OCI-LY1 (cell line): Measurements from ENCODE around the gene HRK.

Experiments
- H2AFZ ChIP-seq: fragments of 200-600 bp; sonication (generic), shearing (Covaris generic); 2 replicates; pipeline ENCODE4 v1.6.0; 2014; ENCODE audit warnings: antibody characterized with exemption, mild to moderate bottlenecking, low read length
- H3F3A ChIP-seq: fragments of 200-600 bp; sonication (generic), shearing (Covaris generic); 2 replicates; pipeline ENCODE4 v1.6.0; 2014; ENCODE audit warnings: mild to moderate bottlenecking, antibody characterized with exemption, low read length, moderate library complexity; ENCODE audit not compliant: insufficient read depth
- H3K27ac ChIP-seq: fragments of 200-600 bp; sonication (generic); 2 replicates; pipeline ENCODE4 v1.5.1; 2014; ENCODE audit warnings: low read length, mixed run types, mild to moderate bottlenecking, low read depth; ENCODE audit not compliant: poor library complexity, severe bottlenecking
- H3K27me3 ChIP-seq: fragments of 200-600 bp; sonication (generic); 2 replicates; pipeline ENCODE4 v1.6.0; 2014; ENCODE audit warnings: antibody characterized with exemption, mild to moderate bottlenecking, low read length, moderate library complexity; ENCODE audit not compliant: insufficient read depth
- H3K36me3 ChIP-seq: fragments of 200-600 bp; sonication (generic); 2 replicates; pipeline ENCODE4 v1.6.1; 2014; ENCODE audit warnings: mild to moderate bottlenecking, antibody characterized with exemption, low read length, moderate library complexity, mixed read lengths; ENCODE audit not compliant: insufficient read depth
- H3K4me1 ChIP-seq: fragments of 200-600 bp; sonication (generic); 2 replicates; pipeline ENCODE4 v1.5.1; 2014; ENCODE audit warnings: mild to moderate bottlenecking, low read length, moderate library complexity; ENCODE audit not compliant: insufficient read depth, severe bottlenecking
- H3K4me2 ChIP-seq: fragments of 200-600 bp; sonication (generic), shearing (Covaris generic); 2 replicates; pipeline ENCODE4 v1.6.1; 2014; ENCODE audit warnings: low read length
- H3K4me3 ChIP-seq: fragments of 200-600 bp; sonication (generic); 2 replicates; pipeline ENCODE4 v1.5.1; 2014; ENCODE audit warnings: low read length, low read depth, mild to moderate bottlenecking, mixed read lengths; ENCODE audit not compliant: poor library complexity, severe bottlenecking
- H3K79me2 ChIP-seq: fragments of 200-600 bp; shearing (Covaris generic); 2 replicates; pipeline ENCODE4 v1.6.1; 2016; ENCODE audit warnings: mixed run types, low read length, mixed read lengths; ENCODE audit not compliant: insufficient read depth
- H3K9ac ChIP-seq: fragments of 200-600 bp; sonication (generic), shearing (Covaris generic); 2 replicates; pipeline ENCODE4 v1.6.1; 2014; ENCODE audit warnings: mild to moderate bottlenecking, low read length, mixed read lengths
- H3K9me2 ChIP-seq: fragments of 200-600 bp; sonication (generic), shearing (Covaris generic); 2 replicates; pipeline ENCODE4 v1.6.1; 2014; ENCODE audit warnings: low read depth, mild to moderate bottlenecking, low read length, mixed read lengths
- H3K9me3 ChIP-seq: fragments of 200-600 bp; shearing (Covaris generic); 2 replicates; pipeline ENCODE4 v1.6.1; 2014; ENCODE audit warnings: low read length, mixed read lengths
- H4K20me1 ChIP-seq: fragments of 200-600 bp; sonication (generic), shearing (Covaris generic); 2 replicates; pipeline ENCODE4 v1.6.0; 2016; ENCODE audit warnings: mild to moderate bottlenecking, low read length; ENCODE audit not compliant: insufficient read depth
- EZH2 ChIP-seq: fragments of 200-600 bp; sonication (generic), shearing (Covaris generic); IDR thresholded peaks from 2 replicates; pipeline ENCODE4 v1.8.0; 2017; ENCODE audit warnings: borderline replicate concordance, mixed run types, mild to moderate bottlenecking, antibody characterized with exemption, low read length, moderate library complexity, mixed read lengths
- TF ChIP-seq, protein P1 (sequence below): fragments of 200-600 bp; sonication (generic), shearing (Covaris generic); IDR thresholded peaks from 2 replicates; pipeline ENCODE4 v1.5.1; 2017; ENCODE audit warnings: mild to moderate bottlenecking, antibody characterized with exemption, low read length, moderate library complexity, mixed read lengths

Gene HRK

DNA sequence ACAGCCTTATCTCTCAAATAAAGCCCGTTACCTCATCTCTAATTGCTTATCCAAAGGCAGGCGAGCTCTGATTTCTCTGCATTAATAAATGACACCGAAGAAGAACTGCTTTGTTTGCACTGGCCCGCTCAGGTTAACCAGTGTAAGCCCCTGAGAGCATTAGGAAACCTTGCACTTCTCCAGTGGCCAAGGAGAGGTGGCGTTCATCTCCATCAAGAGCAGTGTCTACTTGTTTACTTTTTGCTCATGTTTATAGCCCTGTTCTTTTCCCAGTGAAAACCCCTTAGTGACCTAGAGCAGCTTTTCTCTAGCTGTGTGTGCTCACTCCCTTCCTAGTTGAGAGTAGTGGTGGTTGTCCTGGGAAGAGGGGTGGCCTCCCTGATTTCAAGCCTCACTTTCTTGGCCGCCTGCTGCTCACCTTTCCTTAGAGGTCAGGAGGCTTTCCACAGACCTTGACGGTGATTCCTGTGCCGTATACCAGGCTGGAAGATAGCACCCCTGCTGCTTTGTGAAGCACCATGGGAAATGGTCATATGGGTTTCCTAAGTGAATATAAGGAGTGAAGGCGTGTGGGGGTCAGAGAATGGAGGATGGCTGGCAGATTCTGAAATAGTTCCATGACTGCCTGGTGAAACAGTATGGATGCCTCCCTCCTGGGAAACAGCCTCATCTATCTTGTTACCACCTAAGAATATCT lies 46.2 kb upstream of the HRK start:
- H3F3A ChIP-seq, result no peaks in the 10 kb centered on the region
- no peaks in the 10 kb centered on the region for H3K9me2 ChIP-seq
- no peaks in the 10 kb centered on the region for H3K9me3 ChIP-seq
- no peak overlapping the region for H3K27ac ChIP-seq
- H3K4me3 ChIP-seq, result no peak overlapping the region
- H3K4me1 ChIP-seq, result peaks cover 19% of the 10 kb centered on the region
- H3K36me3 ChIP-seq, result peaks cover 42% of the 10 kb centered on the region
- H3K4me2 ChIP-seq, result no peak overlapping the region
- TF ChIP-seq, protein P1, sequence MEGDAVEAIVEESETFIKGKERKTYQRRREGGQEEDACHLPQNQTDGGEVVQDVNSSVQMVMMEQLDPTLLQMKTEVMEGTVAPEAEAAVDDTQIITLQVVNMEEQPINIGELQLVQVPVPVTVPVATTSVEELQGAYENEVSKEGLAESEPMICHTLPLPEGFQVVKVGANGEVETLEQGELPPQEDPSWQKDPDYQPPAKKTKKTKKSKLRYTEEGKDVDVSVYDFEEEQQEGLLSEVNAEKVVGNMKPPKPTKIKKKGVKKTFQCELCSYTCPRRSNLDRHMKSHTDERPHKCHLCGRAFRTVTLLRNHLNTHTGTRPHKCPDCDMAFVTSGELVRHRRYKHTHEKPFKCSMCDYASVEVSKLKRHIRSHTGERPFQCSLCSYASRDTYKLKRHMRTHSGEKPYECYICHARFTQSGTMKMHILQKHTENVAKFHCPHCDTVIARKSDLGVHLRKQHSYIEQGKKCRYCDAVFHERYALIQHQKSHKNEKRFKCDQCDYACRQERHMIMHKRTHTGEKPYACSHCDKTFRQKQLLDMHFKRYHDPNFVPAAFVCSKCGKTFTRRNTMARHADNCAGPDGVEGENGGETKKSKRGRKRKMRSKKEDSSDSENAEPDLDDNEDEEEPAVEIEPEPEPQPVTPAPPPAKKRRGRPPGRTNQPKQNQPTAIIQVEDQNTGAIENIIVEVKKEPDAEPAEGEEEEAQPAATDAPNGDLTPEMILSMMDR, result no peak
- TF ChIP-seq EZH2, result no peak
- H3K79me2 ChIP-seq, result no peaks in the 10 kb centered on the region
- H4K20me1 ChIP-seq, result no peaks in the 10 kb centered on the region
- no peaks in the 10 kb centered on the region for H3K27me3 ChIP-seq
- no peak overlapping the region for H3K9ac ChIP-seq
- no peak overlapping the region for H2AFZ ChIP-seq

DNA sequence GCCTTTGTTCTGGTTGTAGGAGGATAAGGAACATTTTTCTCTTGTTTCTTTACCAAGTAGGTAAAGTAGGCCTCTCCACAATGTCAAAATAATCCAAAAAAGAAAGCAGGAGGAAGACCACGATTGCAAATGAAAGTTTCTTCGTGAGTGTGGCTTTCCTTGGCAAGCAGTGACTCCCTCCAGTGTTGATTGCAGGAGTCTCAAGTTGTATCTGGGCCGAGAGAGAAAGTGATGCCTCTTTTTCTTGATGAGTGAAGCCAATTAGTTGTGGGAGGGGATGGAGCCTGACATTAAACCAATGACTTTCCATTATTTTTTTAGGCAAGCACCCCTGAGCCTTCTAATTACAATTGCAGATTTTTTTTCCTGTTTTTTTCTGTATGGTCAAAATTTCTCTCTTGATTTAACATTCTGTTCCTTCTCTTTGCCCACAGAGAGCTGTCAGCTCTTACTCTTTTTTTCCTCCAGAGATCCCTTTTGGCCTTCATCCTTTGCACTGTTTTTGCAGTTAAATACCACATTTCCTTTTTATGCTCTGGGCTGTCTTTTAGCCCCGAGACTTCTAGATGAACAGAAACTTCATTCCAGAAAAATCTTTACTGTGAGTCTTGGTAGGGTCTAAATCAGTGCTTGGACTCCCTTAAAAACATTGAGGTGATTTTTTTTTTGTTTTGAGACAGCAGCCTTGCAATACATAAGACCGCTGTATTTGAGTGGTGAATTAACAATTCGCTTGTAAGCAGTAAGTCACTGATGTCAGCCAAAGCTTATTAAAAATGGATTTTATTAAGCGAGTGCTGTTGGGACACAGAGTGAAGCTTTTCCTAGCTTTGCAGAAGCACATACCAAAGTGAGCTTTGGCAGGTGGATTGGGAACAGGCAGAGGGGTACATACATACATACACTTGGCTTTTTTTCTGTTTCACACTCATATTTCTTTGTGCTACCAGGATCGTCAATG lies 45.3 kb upstream of the HRK start:
- Histone ChIP-seq H3K79me2 (no peaks in the 10 kb centered on the region), H3K4me2 (no peak overlapping the region), H3K27me3 (no peaks in the 10 kb centered on the region), H3K36me3 (peaks cover 33% of the 10 kb centered on the region), H3K27ac (no peak overlapping the region), H3K4me3 (no peak overlapping the region), H3K9me2 (no peaks in the 10 kb centered on the region), H3K4me1 (peaks cover 21% of the 10 kb centered on the region), H3K9me3 (no peaks in the 10 kb centered on the region), H2AFZ (no peak overlapping the region), H3F3A (no peaks in the 10 kb centered on the region), H3K9ac (no peak overlapping the region), H4K20me1 (no peaks in the 10 kb centered on the region)
- TF ChIP-seq, protein P1, result no peak
- no peak for TF ChIP-seq EZH2

DNA sequence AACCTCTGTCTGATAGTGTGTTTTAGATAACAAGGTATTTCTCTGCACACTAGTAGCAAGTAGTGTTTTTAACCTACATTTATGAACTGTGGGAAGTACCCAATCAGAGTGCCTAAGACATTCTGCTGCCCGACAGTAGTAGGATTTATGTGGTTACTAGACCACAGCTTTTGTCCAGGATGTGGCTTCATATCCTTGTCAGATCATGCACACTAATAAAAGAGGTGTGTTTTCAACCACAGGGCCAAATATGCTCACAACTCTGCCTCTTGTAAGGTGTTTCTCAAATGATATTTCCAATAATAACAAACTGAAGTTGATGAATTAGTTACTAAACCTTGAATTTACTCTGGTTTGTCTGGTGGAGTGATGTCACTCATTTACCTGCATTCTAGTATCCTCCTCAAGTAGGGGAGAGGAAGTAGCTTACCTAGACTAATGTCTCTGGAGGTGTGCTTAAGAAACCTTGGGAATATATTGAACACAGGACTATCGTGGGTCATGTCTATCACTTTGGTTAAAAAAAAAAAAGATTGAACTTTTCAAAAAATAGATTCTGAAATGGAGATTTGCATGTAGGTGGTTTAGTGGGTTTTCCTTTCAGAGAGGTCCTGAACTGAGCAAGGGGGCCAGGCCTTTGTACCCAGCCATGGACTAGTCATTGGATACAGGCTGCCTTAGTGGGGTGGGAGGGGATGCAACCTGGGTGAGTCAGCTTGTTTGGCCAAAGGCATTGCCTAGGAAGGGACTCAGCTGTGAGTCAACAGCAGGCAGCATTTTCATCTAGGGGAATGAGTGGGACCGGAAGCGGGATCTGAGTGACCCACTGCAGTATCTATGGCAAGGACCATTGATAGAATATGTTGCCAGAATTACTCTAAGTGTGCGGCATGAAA lies 43.6 kb upstream of the HRK start:
- Histone ChIP-seq H3K36me3 (peaks cover 16% of the 10 kb centered on the region), H3K27me3 (no peaks in the 10 kb centered on the region), H4K20me1 (no peaks in the 10 kb centered on the region), H3F3A (no peaks in the 10 kb centered on the region), H3K9ac (no peak overlapping the region), H3K9me3 (no peaks in the 10 kb centered on the region), H3K4me3 (no peak overlapping the region), H2AFZ (no peak overlapping the region), H3K4me2 (peak overlapping the region; percentile 8; the same call in 1 of the 2 replicates), H3K9me2 (no peaks in the 10 kb centered on the region), H3K79me2 (no peaks in the 10 kb centered on the region), H3K27ac (no peak overlapping the region), H3K4me1 (peaks cover 30% of the 10 kb centered on the region)
- no peak for TF ChIP-seq EZH2
- TF ChIP-seq, protein P1, result no peak
